H1 (cell line): ENCODE results near the gene SPARC. TPM values are rescaled to one million over a fixed set of nuclear protein-coding genes. Genes with fewer than 3 reads are reported as not detected.

Source experiments
- CTCF ChIA-PET: fragments of 300-600 bp; sonication (Branson Sonifier 250); formaldehyde crosslinking; loops from one replicate; lab custom pipeline; 2021; ENCODE audit not compliant: partially characterized antibody; lab: Charles Lee
- POLR2A ChIA-PET: fragments of 300-600 bp; sonication (Branson Sonifier 250); formaldehyde crosslinking; loops from one replicate; lab custom pipeline; 2021; ENCODE audit warnings: inconsistent platforms; ENCODE audit not compliant: partially characterized antibody; lab: Charles Lee
- DNase-seq, 2 experiments: peaks; one replicate each; pipeline versions ENCODE4 v3.0.0 to v3.0.0-alpha.2; 2010 to 2022; ENCODE audit warnings: low spot score in 2 of 2, low read depth in 1 of 2, mixed read lengths in 1 of 2
- FAIRE-seq: peaks from 2 replicates; lab custom pipeline; 2011; peaks lifted over from hg19 to GRCh38; lab: Jason Lieb, UNC
- H2AFZ ChIP-seq: 2 replicates; pipeline ENCODE4 v1.8.1; 2012; ENCODE audit warnings: low read length, inconsistent platforms
- H2AK5ac ChIP-seq: 2 replicates; pipeline ENCODE4 v1.6.1; 2013; ENCODE audit warnings: low read depth, low read length
- H2BK120ac ChIP-seq: replicated peaks from 2 replicates; pipeline ENCODE3; 2013; ENCODE audit warnings: low read depth, low read length, inconsistent platforms
- H2BK12ac ChIP-seq: 2 replicates; pipeline ENCODE4 v1.6.1; 2013; ENCODE audit warnings: low read depth, low read length
- H2BK15ac ChIP-seq: 2 replicates; pipeline ENCODE4 v1.6.1; 2013; ENCODE audit warnings: low read length
- H2BK20ac ChIP-seq: 2 replicates; pipeline ENCODE4 v1.6.1; 2013; ENCODE audit warnings: low read length
- H2BK5ac ChIP-seq: 2 replicates; pipeline ENCODE4 v1.6.1; 2013; ENCODE audit warnings: low read depth, low read length
- H3K14ac ChIP-seq: 2 replicates; pipeline ENCODE4 v1.6.1; 2013; ENCODE audit warnings: inconsistent platforms; ENCODE audit not compliant: insufficient read length
- H3K18ac ChIP-seq: 2 replicates; pipeline ENCODE4 v1.6.1; 2013; ENCODE audit warnings: low read length; ENCODE audit errors: extremely low read depth
- H3K23ac ChIP-seq: 2 replicates; pipeline ENCODE4 v1.6.1; 2013; ENCODE audit warnings: inconsistent platforms; ENCODE audit not compliant: insufficient read length
- H3K23me2 ChIP-seq: 2 replicates; pipeline ENCODE4 v1.6.1; 2013; ENCODE audit warnings: low read depth, low read length
- H3K27ac ChIP-seq: 2 replicates; pipeline ENCODE4 v1.6.1; 2011; ENCODE audit warnings: low read depth, low read length, inconsistent platforms
- H3K27me3 ChIP-seq, 4 experiments: replicated peaks in 1 of 4; 1 replicate in 1 of 4; 2 replicates in 3 of 4; pipeline versions ENCODE4 v1.6.1 to v1.8.1; 2011 to 2013; ENCODE audit warnings: low read length in 3 of 4, mild to moderate bottlenecking in 3 of 4, inconsistent platforms in 2 of 4, mixed read lengths in 2 of 4, moderate library complexity in 1 of 4; ENCODE audit not compliant: control insufficient read depth in 3 of 4, insufficient read depth in 3 of 4; ENCODE audit errors: extremely low read depth in 1 of 4
- H3K36me3 ChIP-seq, 4 experiments: 2 replicates each; pipeline versions ENCODE4 v1.6.1 to v1.8.1; 2011 to 2013; ENCODE audit warnings: mild to moderate bottlenecking in 4 of 4, low read length in 3 of 4, moderate library complexity in 2 of 4, control low read depth in 1 of 4, inconsistent platforms in 1 of 4; ENCODE audit not compliant: insufficient read depth in 4 of 4, control insufficient read depth in 2 of 4
- H3K4ac ChIP-seq: replicated peaks from 2 replicates; pipeline ENCODE3; 2013; ENCODE audit warnings: low read length, low read depth, mixed read lengths, inconsistent platforms; ENCODE audit not compliant: insufficient read length
- H3K4me1 ChIP-seq, 4 experiments: replicated peaks in 1 of 4; 1 replicate in 1 of 4; 2 replicates in 3 of 4; pipeline versions ENCODE4 v1.6.1 to v1.8.1; 2011 to 2013; ENCODE audit warnings: low read length in 3 of 4, inconsistent platforms in 2 of 4, mixed read lengths in 1 of 4; ENCODE audit not compliant: insufficient read depth in 4 of 4, control insufficient read depth in 3 of 4
- H3K4me2 ChIP-seq, 2 experiments: 2 replicates each; pipeline versions ENCODE4 v1.6.1 to v1.8.1; 2011 to 2013; ENCODE audit warnings: low read depth in 2 of 2, low read length in 2 of 2, control low read depth in 1 of 2, inconsistent platforms in 1 of 2, mild to moderate bottlenecking in 1 of 2; ENCODE audit not compliant: insufficient read depth in 1 of 2
- H3K4me3 ChIP-seq, 4 experiments: fragments of 200-600, 300-600 bp in 1 of 4; sonication (generic), shearing (Covaris generic), sonication (Bioruptor Twin) in 1 of 4; 2 replicates each; pipeline versions ENCODE4 v1.5.1 to v1.8.1; 2011 to 2016; ENCODE audit warnings: low read length in 4 of 4, low read depth in 3 of 4, control low read depth in 2 of 4, inconsistent platforms in 2 of 4, mild to moderate bottlenecking in 2 of 4, mixed read lengths in 1 of 4, moderate library complexity in 1 of 4; ENCODE audit not compliant: insufficient read depth in 2 of 4; ENCODE audit errors: extremely low read depth in 1 of 4
- H3K56ac ChIP-seq: replicated peaks from 2 replicates; pipeline ENCODE3; 2013; ENCODE audit warnings: low read depth, mild to moderate bottlenecking, mixed read lengths, low read length, inconsistent platforms; ENCODE audit not compliant: insufficient read length
- H3K79me1 ChIP-seq: 2 replicates; pipeline ENCODE4 v1.6.1; 2013; ENCODE audit warnings: low read depth, low read length, control low read depth
- H3K79me2 ChIP-seq, 2 experiments: 2 replicates each; pipeline versions ENCODE4 v1.6.1 to v1.8.1; 2012 to 2013; ENCODE audit warnings: low read length in 2 of 2, mild to moderate bottlenecking in 2 of 2, inconsistent platforms in 1 of 2; ENCODE audit not compliant: insufficient read depth in 2 of 2, control insufficient read depth in 1 of 2
- H3K9ac ChIP-seq, 4 experiments: replicated peaks in 1 of 4; 1 replicate in 1 of 4; 2 replicates in 3 of 4; pipeline versions ENCODE4 v1.6.1 to v1.8.1; 2011 to 2013; ENCODE audit warnings: low read depth in 3 of 4, low read length in 3 of 4, control low read depth in 2 of 4, mild to moderate bottlenecking in 2 of 4, moderate library complexity in 2 of 4, inconsistent platforms in 1 of 4; ENCODE audit errors: extremely low read depth in 1 of 4
- H3K9me3 ChIP-seq, 2 experiments: 2 replicates each; pipeline versions ENCODE4 v1.6.1 to v1.8.1; 2012 to 2013; ENCODE audit warnings: mild to moderate bottlenecking in 2 of 2, moderate library complexity in 2 of 2, control low read depth in 1 of 2, inconsistent platforms in 1 of 2, low read depth in 1 of 2, low read length in 1 of 2, mixed read lengths in 1 of 2; ENCODE audit not compliant: insufficient read depth in 2 of 2
- H4K20me1 ChIP-seq, 2 experiments: replicated peaks in 1 of 2; 2 replicates each; pipeline versions ENCODE3 to v1.8.1; 2011 to 2013; ENCODE audit warnings: inconsistent platforms in 2 of 2, low read length in 2 of 2, mild to moderate bottlenecking in 1 of 2; ENCODE audit not compliant: insufficient read depth in 2 of 2, control insufficient read depth in 1 of 2
- H4K5ac ChIP-seq: 2 replicates; pipeline ENCODE4 v1.6.1; 2013; ENCODE audit warnings: low read length, low read depth, mixed read lengths, inconsistent platforms; ENCODE audit not compliant: insufficient read length
- H4K8ac ChIP-seq: 2 replicates; pipeline ENCODE4 v1.8.0; 2013; ENCODE audit warnings: mild to moderate bottlenecking, moderate library complexity, low read length, inconsistent platforms; ENCODE audit not compliant: insufficient read depth; ENCODE audit errors: extremely low read depth
- H4K91ac ChIP-seq: replicated peaks from 2 replicates; pipeline ENCODE3; 2013; ENCODE audit warnings: low read length, mixed read lengths, inconsistent platforms; ENCODE audit not compliant: insufficient read length
- TAF7 ChIP-seq: optimal IDR thresholded peaks from 2 replicates; pipeline ENCODE3; 2011; ENCODE audit warnings: low read depth, mild to moderate bottlenecking, inconsistent platforms, low read length, moderate library complexity, borderline replicate concordance
- WGBS, 2 experiments: shearing (Covaris generic) in 1 of 2; methylation state at CpG; one replicate each; pipeline versions ENCODE4 v1.1.6 to v1.1.7; 2013 to 2015; ENCODE audit warnings: low lambda C conversion rate in 2 of 2, mixed read lengths in 2 of 2, inconsistent platforms in 1 of 2, low coverage in 1 of 2, missing lambda C conversion rate in 1 of 2; ENCODE audit not compliant: insufficient replicate concordance in 2 of 2, insufficient coverage in 1 of 2, insufficient read length in 1 of 2; ENCODE audit errors: extremely low coverage in 1 of 2, missing lambda C conversion rate in 1 of 2; 5-methylcytosine and 5-hydroxymethylcytosine counted together
- polyA plus RNA-seq, 7 experiments: library from polyadenylated mRNA; depleted of rRNA in 3 of 7; stranded (reverse) in 5 of 7; unstranded in 2 of 7; fragments of >200 nt in 5 of 7; fragments of 200-250 nt in 2 of 7; gene quantifications; 1 replicate in 5 of 7; 2 replicates in 1 of 7; 4 replicates in 1 of 7; pipeline versions ENCODE4 v1.2.1 to v1.2.3, GENCODE V29; 2011 to 2013; ENCODE audit warnings: missing spikeins in 2 of 7, mixed read lengths in 2 of 7
- total RNA-seq: library from RNA; stranded (reverse); fragmentation: NEBNext Ultra II Directional; extraction: Animal tissue kit (Norgen Biotek cat#: 25700); gene quantifications from 2 replicates; pipeline ENCODE4 v1.2.1, GENCODE V29; 2021

Gene SPARC
- total and polyA plus RNA-seq, 2 of the 8 experiments (the other 6 are each of a cell fraction or from before 2014, with no cell fraction given): 375 to 438 TPM

DNA sequence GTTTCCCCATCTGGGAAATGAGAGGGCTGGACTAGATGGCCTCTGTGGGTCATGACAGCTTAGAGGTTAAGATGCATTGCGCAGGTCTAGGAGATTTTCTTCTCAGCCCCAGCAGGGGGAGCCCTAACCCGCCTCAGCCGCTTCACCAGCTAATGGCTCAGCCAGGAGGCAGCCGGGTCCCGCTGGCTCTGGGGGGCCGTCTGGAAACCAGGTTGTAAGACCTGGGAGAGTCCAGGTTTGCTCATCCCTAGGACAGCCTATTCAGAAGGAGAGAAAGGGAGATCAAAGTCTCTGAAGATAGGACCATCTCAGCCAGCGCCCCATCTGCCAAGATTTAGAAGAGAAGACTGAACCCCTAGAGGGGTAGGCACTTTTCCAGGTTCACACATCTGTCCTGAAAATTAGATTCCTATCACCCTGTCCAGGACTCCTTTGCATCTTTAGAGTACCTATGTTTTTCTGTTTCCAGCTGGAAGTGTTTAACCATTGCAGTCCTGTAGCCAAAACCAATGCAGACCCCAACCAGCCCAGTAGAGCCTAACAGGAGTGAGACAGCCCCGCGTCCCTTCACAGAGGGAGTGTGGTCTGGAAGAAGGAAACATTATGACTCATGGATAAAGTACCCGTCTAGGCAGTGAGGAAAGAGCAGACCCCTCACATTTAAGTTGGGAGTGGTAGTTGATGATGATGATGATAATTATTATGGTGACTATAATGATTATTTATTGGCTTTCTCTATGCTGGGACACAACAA is 27.5 kb downstream of the SPARC start:
- H3K14ac ChIP-seq: no peak overlapping the region
- no peaks in the 10 kb centered on the region; the same call in 1 of the 2 replicates for H3K23me2 ChIP-seq
- DNase-seq (peak; percentile 77 to 96), FAIRE-seq (peak; percentile 79)
- H3K79me1 ChIP-seq: no peaks in the 10 kb centered on the region
- H3K18ac ChIP-seq: 0 out of 2 replicates have a peak overlapping the region, but pooled peaks have one; percentile 36
- no peak overlapping the region for H2BK5ac ChIP-seq
- H3K4me1 ChIP-seq: peaks cover 0 to 5% (median 0%) of the 10 kb centered on the region in 4 experiments; a peak in 1 of 7 replicates
- peaks cover 2 to 20% (median 14%) of the 10 kb centered on the region in 4 experiments for H3K36me3 ChIP-seq
- H4K8ac ChIP-seq: no peak overlapping the region
- H4K5ac ChIP-seq: no peak overlapping the region
- no peak overlapping the region for H2BK12ac ChIP-seq
- no peaks in the 10 kb centered on the region for H3K27me3 ChIP-seq
- H3K9ac ChIP-seq: no peak overlapping the region
- no peak overlapping the region for H3K56ac ChIP-seq
- H3K4me3 ChIP-seq: no peak overlapping the region
- no peaks in the 10 kb centered on the region for H3K9me3 ChIP-seq
- WGBS, 2 experiments: 32% methylated on average over 10 of the region's 10 CpGs; no CpG with 5 or more reads in 1 of the 2 experiments
- H3K4me2 ChIP-seq: no peak overlapping the region
- no peak overlapping the region; the same call in 1 of the 2 replicates for H2BK20ac ChIP-seq
- peak overlapping the region; percentile 54; the same call in 1 of the 2 replicates for H2AFZ ChIP-seq
- no peak overlapping the region for H3K27ac ChIP-seq
- H3K79me2 ChIP-seq: no peaks in the 10 kb centered on the region
- no peak overlapping the region for H3K23ac ChIP-seq
- H4K91ac ChIP-seq: no peak overlapping the region
- no peak overlapping the region for H2BK120ac ChIP-seq
- POLR2A ChIA-PET: interaction anchor here (2.0 kb wide), 1 partner anchor 81 kb away, joined by 10 read pairs; no protein-coding TSS in a partner anchor
- no peaks in the 10 kb centered on the region for H4K20me1 ChIP-seq
- CTCF ChIA-PET: interaction anchor here (0.7 to 43.0 kb wide), 34 partner anchors 8 to 533 kb away, joined by 3 to 991 read pairs (median 5); partner anchors contain the start of genes ATOX1, SLC36A1 and SPARC
- no peak overlapping the region for H2AK5ac ChIP-seq
- no peak overlapping the region for H2BK15ac ChIP-seq
- no peak overlapping the region for H3K4ac ChIP-seq
- TF ChIP-seq TAF7: peak; percentile 53
